Vagina (tissue), 2 donors: ENCODE data around the gene INSRR. TPM values are rescaled to one million over a fixed set of nuclear protein-coding genes. Genes with fewer than 3 reads are reported as not detected.
A peak's percentile ranks its signal among the peaks of the same experiment; 100 is the strongest.

Experiments
- DNase-seq, 2 donors: peaks; one replicate each; pipeline ENCODE4 v3.0.0-alpha.2; 2017; ENCODE audit errors: extremely low spot score in 2 of 2
- H3K27ac ChIP-seq: fragments of 200-600 bp; sonication (generic); one replicate; pipeline ENCODE4 v1.5.1; 2019
- H3K27me3 ChIP-seq: fragments of 200-600 bp; sonication (generic); one replicate; pipeline ENCODE4 v1.5.1; 2019
- H3K36me3 ChIP-seq, 2 donors: fragments of 200-600 bp; sonication (generic); one replicate each; pipeline ENCODE4 v1.5.1; 2017 to 2019
- H3K4me1 ChIP-seq: fragments of 200-600 bp; sonication (generic); one replicate; pipeline ENCODE4 v1.5.1; 2019
- H3K4me3 ChIP-seq, 2 donors: fragments of 200-600 bp; sonication (generic); 1 replicate in 1 of 2; 2 replicates in 1 of 2; pipeline ENCODE4 v1.5.1; 2016 to 2019
- H3K9me3 ChIP-seq: fragments of 200-600 bp; sonication (generic); one replicate; pipeline ENCODE4 v1.5.1; 2019
- CTCF ChIP-seq, 3 experiments: fragments of 450-650 bp in 2 of 3; fragments of 200-600 bp in 1 of 3; sonication (generic) in 1 of 3; IDR thresholded peaks; one replicate each; pipeline ENCODE4 v1.5.1; 2017 to 2019; ENCODE audit warnings: antibody characterized with exemption in 3 of 3, mild to moderate bottlenecking in 2 of 3, moderate library complexity in 2 of 3
- POLR2A ChIP-seq, 2 donors: fragments of 450-650 bp; IDR thresholded peaks; one replicate each; pipeline ENCODE4 v1.6.1; 2017; ENCODE audit warnings: antibody characterized with exemption in 2 of 2, mild to moderate bottlenecking in 2 of 2, moderate library complexity in 2 of 2
- POLR2AphosphoS5 ChIP-seq, 2 donors: sonication (generic); formaldehyde crosslinking; IDR thresholded peaks; one replicate each; pipeline ENCODE4 v1.9.0; 2017; ENCODE audit warnings: antibody characterized with exemption in 2 of 2, mild to moderate bottlenecking in 2 of 2, low read depth in 1 of 2; ENCODE audit not compliant: insufficient read depth in 1 of 2
- intact Hi-C: fragments of 100-400 bp; cut with DNase I; formaldehyde crosslinking; loops from one replicate; pipeline ENCODE4 v1.15.1; 2023
- total RNA-seq: library from RNA; depleted of rRNA; stranded (reverse); fragments of >200 nt; gene quantifications from one replicate; pipeline ENCODE4 v1.2.3, GENCODE V29; 2016

Gene INSRR
- total RNA-seq = not detected

DNA sequence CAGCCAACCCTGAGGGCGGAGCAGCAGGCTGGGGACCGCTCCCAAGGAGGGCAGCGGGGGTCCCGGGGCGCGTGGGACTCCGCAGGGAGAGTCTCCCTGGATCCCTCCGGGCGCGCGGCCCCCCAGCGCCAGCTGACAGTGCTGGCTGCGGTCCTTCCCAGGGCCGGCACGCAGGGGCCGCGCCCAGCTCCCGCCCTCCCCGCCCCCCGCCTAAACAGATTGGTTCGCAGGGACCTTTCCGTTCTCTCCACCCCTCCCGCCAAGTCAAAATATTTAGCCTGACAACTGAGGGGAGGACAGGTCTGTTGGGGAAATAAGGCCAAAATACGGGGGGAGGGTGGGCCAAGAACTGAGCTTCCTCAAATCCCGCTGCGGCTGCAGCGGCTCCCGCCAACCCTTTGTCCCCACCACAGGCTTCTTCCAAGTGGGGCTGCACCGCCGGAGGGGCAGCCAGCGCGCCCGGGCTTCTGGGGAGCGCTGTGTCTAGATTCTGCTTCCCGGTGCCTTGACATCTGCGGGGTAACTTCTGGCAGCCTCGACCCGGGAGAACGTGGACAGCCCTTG, at the start of gene INSRR:
Gene INSRR (minus strand): TSS at position 159 of the 564 bp plus-strand sequence. CDS start 496 bp downstream, outside the sequence.
- Histone ChIP-seq H3K36me3 (no peaks in the 10 kb centered on the region), H3K4me3 (peak within 1 kb of the TSS; percentile 40 to 51), H3K27me3 (no peaks in the 10 kb centered on the region), H3K27ac (peak within 1 kb of the TSS; percentile 62), H3K4me1 (peaks cover 29% of the 10 kb centered on the region), H3K9me3 (no peaks in the 10 kb centered on the region)
- no peak for DNase-seq
- no peak for TF ChIP-seq CTCF (IDR thresholded peaks at IDR 0.05)
- peak in 1 of 2 donors; percentile 7 for TF ChIP-seq POLR2AphosphoS5 (IDR thresholded peaks at IDR 0.05; ENCODE audit: insufficient read depth in 1 of 2, low read depth in 1 of 2)
- intact Hi-C loops = loop anchor here (5.0 kb wide), 1 partner anchor 52 kb away; no protein-coding TSS in a partner anchor

DNA sequence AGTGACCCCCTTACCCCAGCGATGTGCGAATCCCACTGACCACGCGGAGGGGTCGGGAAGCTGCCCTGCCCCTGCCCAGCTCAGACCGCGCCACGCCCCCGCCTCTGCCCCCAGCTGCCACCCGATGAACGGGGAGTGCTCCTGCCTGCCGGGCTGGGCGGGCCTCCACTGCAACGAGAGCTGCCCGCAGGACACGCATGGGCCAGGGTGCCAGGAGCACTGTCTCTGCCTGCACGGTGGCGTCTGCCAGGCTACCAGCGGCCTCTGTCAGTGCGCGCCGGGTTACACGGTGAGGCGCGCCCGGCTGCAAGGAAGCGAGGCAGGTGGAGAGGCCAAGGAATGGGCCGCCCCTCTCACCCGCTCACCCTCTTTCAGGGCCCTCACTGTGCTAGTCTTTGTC, 49.6 kb upstream of the INSRR start:
- peaks cover 0 to 13% of the 10 kb centered on the region in 2 donors for H3K36me3 ChIP-seq
- H3K27me3 ChIP-seq = no peaks in the 10 kb centered on the region
- no peak for DNase-seq
- H3K27ac ChIP-seq = no peak overlapping the region
- intact Hi-C loops = no loop called here
- no peak for TF ChIP-seq POLR2A (IDR thresholded peaks at IDR 0.05)
- TF ChIP-seq POLR2AphosphoS5 (IDR thresholded peaks at IDR 0.05; ENCODE audit: insufficient read depth in 1 of 2, low read depth in 1 of 2) = no peak
- TF ChIP-seq CTCF (IDR thresholded peaks at IDR 0.05) = no peak
- H3K4me3 ChIP-seq = no peak overlapping the region
- H3K9me3 ChIP-seq = no peaks in the 10 kb centered on the region
- peaks cover 26% of the 10 kb centered on the region for H3K4me1 ChIP-seq

DNA sequence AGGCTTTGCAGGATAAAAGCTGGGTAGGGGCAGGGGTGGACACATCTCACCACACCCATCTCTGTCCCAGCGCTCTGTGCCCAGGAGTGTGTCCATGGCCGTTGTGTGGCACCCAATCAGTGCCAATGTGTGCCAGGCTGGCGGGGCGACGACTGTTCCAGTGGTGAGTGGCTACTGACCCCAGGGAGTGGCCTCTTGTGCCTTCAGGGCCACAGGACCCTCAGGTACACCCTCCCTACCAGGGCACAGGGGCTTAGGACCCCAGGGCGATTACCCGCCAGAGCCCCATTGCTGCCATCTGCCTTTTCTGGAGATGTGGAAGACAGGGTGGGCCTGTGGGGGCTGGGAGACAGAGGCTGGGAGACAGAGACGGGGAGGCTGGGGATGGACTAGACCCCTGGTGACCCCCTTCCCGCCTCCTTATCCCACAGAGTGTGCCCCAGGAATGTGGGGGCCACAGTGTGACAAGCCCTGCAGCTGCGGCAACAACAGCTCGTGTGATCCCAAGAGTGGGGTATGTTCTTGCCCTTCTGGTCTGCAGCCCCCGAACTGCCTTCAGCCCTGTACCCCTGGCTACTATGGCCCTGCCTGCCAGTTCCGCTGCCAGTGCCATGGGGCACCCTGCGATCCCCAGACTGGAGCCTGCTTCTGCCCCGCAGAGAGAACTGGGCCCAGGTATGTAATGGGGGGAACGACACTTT, 47.4 kb upstream of the INSRR start:
- peaks cover 36% of the 10 kb centered on the region for H3K4me1 ChIP-seq
- intact Hi-C loops = no loop called here
- no peak overlapping the region for H3K27ac ChIP-seq
- no peak for TF ChIP-seq POLR2AphosphoS5 (IDR thresholded peaks at IDR 0.05; ENCODE audit: insufficient read depth in 1 of 2, low read depth in 1 of 2)
- TF ChIP-seq POLR2A (IDR thresholded peaks at IDR 0.05) = no peak
- TF ChIP-seq CTCF (IDR thresholded peaks at IDR 0.05) = no peak
- H3K4me3 ChIP-seq = no peak overlapping the region
- H3K9me3 ChIP-seq = no peaks in the 10 kb centered on the region
- no peaks in the 10 kb centered on the region for H3K27me3 ChIP-seq
- DNase-seq = no peak
- no peaks in the 10 kb centered on the region for H3K36me3 ChIP-seq

DNA sequence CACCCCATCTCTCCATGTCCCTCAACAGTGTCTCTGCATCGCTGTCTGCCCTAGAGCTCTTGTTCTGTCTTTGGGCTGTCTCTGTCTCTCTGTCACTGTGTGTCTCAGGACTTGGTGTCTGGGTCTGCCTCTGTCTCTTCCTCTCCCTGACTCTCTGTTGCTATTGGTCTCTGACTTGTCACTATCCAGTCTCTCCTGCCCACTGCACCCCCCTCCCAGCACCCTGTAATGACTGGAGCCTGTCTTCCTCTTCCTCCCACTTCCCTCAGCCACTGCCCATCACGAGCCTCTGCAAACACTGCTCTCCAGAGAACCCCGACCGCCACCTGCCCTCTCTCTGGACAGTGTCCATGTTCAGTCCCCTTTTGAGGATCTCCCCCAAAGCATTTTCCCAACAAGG, 46.7 kb upstream of the INSRR start:
- no peak for DNase-seq
- Histone ChIP-seq H3K4me3 (no peak overlapping the region), H3K4me1 (peaks cover 42% of the 10 kb centered on the region), H3K36me3 (no peaks in the 10 kb centered on the region), H3K9me3 (no peaks in the 10 kb centered on the region), H3K27me3 (no peaks in the 10 kb centered on the region), H3K27ac (no peak overlapping the region)
- no peak for TF ChIP-seq CTCF (IDR thresholded peaks at IDR 0.05)
- TF ChIP-seq POLR2A (IDR thresholded peaks at IDR 0.05) = no peak
- TF ChIP-seq POLR2AphosphoS5 (IDR thresholded peaks at IDR 0.05; ENCODE audit: insufficient read depth in 1 of 2, low read depth in 1 of 2) = no peak
- intact Hi-C loops = no loop called here

GRCh38 chr1:156905176-156905575, 46.3 kb upstream of the INSRR start:
- Histone ChIP-seq H3K27ac (no peak overlapping the region), H3K4me3 (no peak overlapping the region), H3K9me3 (no peaks in the 10 kb centered on the region), H3K36me3 (no peaks in the 10 kb centered on the region), H3K4me1 (peaks cover 47% of the 10 kb centered on the region), H3K27me3 (no peaks in the 10 kb centered on the region)
- no peak for TF ChIP-seq POLR2AphosphoS5 (IDR thresholded peaks at IDR 0.05; ENCODE audit: insufficient read depth in 1 of 2, low read depth in 1 of 2)
- no peak for TF ChIP-seq POLR2A (IDR thresholded peaks at IDR 0.05)
- no peak for TF ChIP-seq CTCF (IDR thresholded peaks at IDR 0.05)
- DNase-seq = no peak
- intact Hi-C loops = no loop called here
